Body of pancreas (tissue), 4 donors: ENCODE results near the gene DCTN4. TPM values are rescaled to one million over a fixed set of nuclear protein-coding genes. Genes with fewer than 3 reads are reported as not detected.
A peak's percentile ranks its signal among the peaks of the same experiment; 100 is the strongest.

Experiments used
- ATAC-seq: fragments of 150-250 bp; one replicate; pipeline ENCODE4 v1.9.1; 2016
- DNase-seq, 4 donors: peaks; one replicate each; pipeline ENCODE4 v3.0.0-alpha.2; 2019
- H3K27ac ChIP-seq, 4 donors: fragments of 200-600 bp; sonication (generic); 1 replicate in 3 of 4; 2 replicates in 1 of 4; pipeline versions ENCODE4 v1.5.1 to v1.6.1; 2016 to 2019; ENCODE audit warnings: mild to moderate bottlenecking in 1 of 4, mixed read lengths in 1 of 4, moderate library complexity in 1 of 4
- H3K27me3 ChIP-seq, 2 donors: fragments of 200-600 bp; sonication (generic); one replicate each; pipeline ENCODE4 v1.6.0; 2016; ENCODE audit warnings: mild to moderate bottlenecking in 1 of 2
- H3K36me3 ChIP-seq, 2 donors: fragments of 200-600 bp; sonication (generic); replicated peaks in 1 of 2; 2 replicates each; pipeline ENCODE4 v1.5.1; 2016; ENCODE audit warnings: low read depth in 2 of 2; ENCODE audit not compliant: insufficient read depth in 1 of 2
- H3K4me1 ChIP-seq: fragments of 200-600 bp; sonication (generic); one replicate; pipeline ENCODE4 v1.6.0; 2016
- H3K4me3 ChIP-seq, 2 donors: fragments of 200-600 bp; sonication (generic); 1 replicate in 1 of 2; 2 replicates in 1 of 2; pipeline ENCODE4 v1.5.1; 2016 to 2019
- H3K9me3 ChIP-seq, 3 donors: fragments of 200-600 bp; sonication (generic); 1 replicate in 2 of 3; 2 replicates in 1 of 3; pipeline ENCODE4 v1.5.1; 2016
- POLR2A ChIP-seq, 3 donors: fragments of 450-650 bp; IDR thresholded peaks; one replicate each; pipeline ENCODE4 v1.6.1; 2016; ENCODE audit warnings: antibody characterized with exemption in 3 of 3, mild to moderate bottlenecking in 2 of 3
- WGBS, 2 donors: methylation state at CpG; one replicate each; pipeline ENCODE4 v1.1.5; 2017; 5-methylcytosine and 5-hydroxymethylcytosine counted together
- intact Hi-C: fragments of 100-400 bp; cut with DNase I; formaldehyde crosslinking; loops from one replicate; pipeline ENCODE4 v1.15.1; 2023
- total RNA-seq, 2 donors: library from RNA; depleted of rRNA; stranded (reverse); fragments of >200 nt; gene quantifications; one replicate each; pipeline ENCODE4 v1.1.0, GENCODE V29; 2016
- TF ChIP-seq, protein P1 (sequence below), 7 experiments: fragments of 450-650 bp in 4 of 7; fragments of 200-600 bp in 3 of 7; sonication (generic) in 3 of 7; IDR thresholded peaks; one replicate each; pipeline ENCODE4 v1.5.1; 2016 to 2019; ENCODE audit warnings: antibody characterized with exemption in 7 of 7

The DCTN4 gene
- total RNA-seq, 2 donors from 2014 or later, result 30.6 to 49.4 TPM

GRCh38 chr5:150788977-150789376 is 30.2 kb upstream of the DCTN4 start:
- H3K36me3 ChIP-seq, result no peaks in the 10 kb centered on the region
- no peak overlapping the region for H3K4me3 ChIP-seq
- no peaks in the 10 kb centered on the region for H3K27me3 ChIP-seq
- H3K27ac ChIP-seq, result no peak overlapping the region
- no peak for TF ChIP-seq POLR2A (IDR thresholded peaks at IDR 0.05)
- TF ChIP-seq, protein P1, sequence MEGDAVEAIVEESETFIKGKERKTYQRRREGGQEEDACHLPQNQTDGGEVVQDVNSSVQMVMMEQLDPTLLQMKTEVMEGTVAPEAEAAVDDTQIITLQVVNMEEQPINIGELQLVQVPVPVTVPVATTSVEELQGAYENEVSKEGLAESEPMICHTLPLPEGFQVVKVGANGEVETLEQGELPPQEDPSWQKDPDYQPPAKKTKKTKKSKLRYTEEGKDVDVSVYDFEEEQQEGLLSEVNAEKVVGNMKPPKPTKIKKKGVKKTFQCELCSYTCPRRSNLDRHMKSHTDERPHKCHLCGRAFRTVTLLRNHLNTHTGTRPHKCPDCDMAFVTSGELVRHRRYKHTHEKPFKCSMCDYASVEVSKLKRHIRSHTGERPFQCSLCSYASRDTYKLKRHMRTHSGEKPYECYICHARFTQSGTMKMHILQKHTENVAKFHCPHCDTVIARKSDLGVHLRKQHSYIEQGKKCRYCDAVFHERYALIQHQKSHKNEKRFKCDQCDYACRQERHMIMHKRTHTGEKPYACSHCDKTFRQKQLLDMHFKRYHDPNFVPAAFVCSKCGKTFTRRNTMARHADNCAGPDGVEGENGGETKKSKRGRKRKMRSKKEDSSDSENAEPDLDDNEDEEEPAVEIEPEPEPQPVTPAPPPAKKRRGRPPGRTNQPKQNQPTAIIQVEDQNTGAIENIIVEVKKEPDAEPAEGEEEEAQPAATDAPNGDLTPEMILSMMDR (IDR thresholded peaks at IDR 0.05), result no peak
- intact Hi-C loops, result no loop called here
- no peak for ATAC-seq
- no peaks in the 10 kb centered on the region for H3K9me3 ChIP-seq
- H3K4me1 ChIP-seq, result peaks cover 17% of the 10 kb centered on the region
- DNase-seq, result no peak

- 42 to 47% methylated on average over 1 of the region's 1 CpG for WGBS, 2 donors
- no peak for ATAC-seq
Observed at GRCh38 chr5:150787656-150788055, 28.8 kb upstream of the DCTN4 start.

DNA sequence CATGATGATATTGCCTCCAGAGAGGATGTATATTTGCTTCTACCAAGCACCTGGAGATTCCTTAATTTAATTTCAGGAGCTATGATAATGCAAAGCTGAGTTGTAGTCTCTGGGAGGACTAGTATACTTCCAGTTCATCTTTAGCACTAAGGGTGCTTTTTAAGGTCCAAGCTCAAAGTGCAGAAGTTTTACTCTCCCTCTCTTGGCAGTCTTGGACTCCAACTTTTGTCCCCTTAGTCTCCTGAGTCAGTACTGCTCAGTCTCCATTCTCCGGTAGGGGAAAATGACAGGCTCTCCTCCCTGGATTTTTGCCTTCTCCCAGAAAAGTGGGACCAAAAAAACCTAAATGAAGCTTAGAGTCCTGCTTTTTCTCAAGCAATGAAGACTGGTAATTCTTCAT is 28.1 kb upstream of the DCTN4 start:
- H3K36me3 ChIP-seq, result no peaks in the 10 kb centered on the region
- WGBS, 2 donors, result 75 to 96% methylated on average over 1 of the region's 1 CpG
- intact Hi-C loops, result no loop called here
- no peak for ATAC-seq
- TF ChIP-seq POLR2A (IDR thresholded peaks at IDR 0.05), result no peak
- TF ChIP-seq, protein P1 (IDR thresholded peaks at IDR 0.05), result no peak
- no peak overlapping the region for H3K27ac ChIP-seq
- H3K4me1 ChIP-seq, result peaks cover 31% of the 10 kb centered on the region
- H3K27me3 ChIP-seq, result no peaks in the 10 kb centered on the region
- no peaks in the 10 kb centered on the region for H3K9me3 ChIP-seq
- DNase-seq, result no peak
- no peak overlapping the region for H3K4me3 ChIP-seq

More at GRCh38 chr5:150787656-150788055, 28.8 kb upstream of the DCTN4 start:
- no peak for DNase-seq
- intact Hi-C loops, result no loop called here
- Histone ChIP-seq H3K27me3 (no peaks in the 10 kb centered on the region), H3K4me3 (no peak overlapping the region), H3K9me3 (no peaks in the 10 kb centered on the region), H3K36me3 (no peaks in the 10 kb centered on the region), H3K27ac (peak overlapping the region in 1 of 4 donors; percentile 5), H3K4me1 (peaks cover 23% of the 10 kb centered on the region)
- TF ChIP-seq, protein P1 (IDR thresholded peaks at IDR 0.05), result no peak
- no peak for TF ChIP-seq POLR2A (IDR thresholded peaks at IDR 0.05)

GRCh38 chr5:150785950-150786349 is 27.1 kb upstream of the DCTN4 start:
- Histone ChIP-seq H3K36me3 (no peaks in the 10 kb centered on the region), H3K9me3 (no peaks in the 10 kb centered on the region), H3K27ac (no peak overlapping the region), H3K27me3 (no peaks in the 10 kb centered on the region), H3K4me1 (peaks cover 40% of the 10 kb centered on the region), H3K4me3 (no peak overlapping the region)
- ATAC-seq (no peak), DNase-seq (no peak)
- 94 to 100% methylated on average over 1 of the region's 1 CpG for WGBS, 2 donors
- TF ChIP-seq POLR2A (IDR thresholded peaks at IDR 0.05), result no peak
- TF ChIP-seq, protein P1 (IDR thresholded peaks at IDR 0.05), result no peak
- intact Hi-C loops, result no loop called here

- Histone ChIP-seq H3K4me3 (no peak overlapping the region), H3K27me3 (no peaks in the 10 kb centered on the region), H3K27ac (peak overlapping the region; percentile 56 to 89 (median 68)), H3K9me3 (no peaks in the 10 kb centered on the region), H3K4me1 (peaks cover 59% of the 10 kb centered on the region), H3K36me3 (no peaks in the 10 kb centered on the region)
- intact Hi-C loops, result no loop called here
- 1 to 2% methylated on average over 7 of the region's 7 CpGs for WGBS, 2 donors
- TF ChIP-seq, protein P1 (IDR thresholded peaks at IDR 0.05), result peak in 1 of 7 experiments; percentile 8
- peak in 1 of 3 donors; percentile 18 for TF ChIP-seq POLR2A (IDR thresholded peaks at IDR 0.05)
- peak; percentile 65 for ATAC-seq
- DNase-seq, result peak; percentile 64 to 86 (median 78)
Observed at GRCh38 chr5:150783422-150783928, 24.7 kb upstream of the DCTN4 start.
